Measurements from ENCODE around the gene NOS1AP.

DNA sequence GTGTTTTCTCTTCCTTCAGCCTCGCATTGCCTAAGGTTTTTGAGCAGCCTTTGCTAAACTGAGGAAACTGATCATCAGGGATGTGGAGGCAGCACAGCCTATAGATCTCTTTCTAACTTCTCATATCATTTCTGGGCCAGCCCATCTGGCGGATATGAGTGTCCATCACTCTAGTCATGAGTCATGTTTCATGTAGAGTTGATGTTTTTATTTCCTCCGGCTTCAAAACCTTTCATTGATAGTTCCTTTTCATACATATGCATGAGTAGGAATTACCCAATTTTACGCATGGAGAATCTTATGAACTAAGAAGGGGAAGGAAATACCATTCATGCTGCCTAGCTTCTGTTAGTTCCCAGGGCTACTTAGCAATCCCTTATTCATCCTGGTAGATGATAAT, 240.8 kb downstream of the NOS1AP start:
- TF ChIP-seq EZH2 (IDR thresholded peaks at IDR 0.05; ENCODE audit: low read depth, unreplicated experiment), result no peak
- TF ChIP-seq CREB1 (CRISPR knock-in tag; IDR thresholded peaks at IDR 0.05; ENCODE audit: low read depth), result no peak
- TF ChIP-seq, protein P1, sequence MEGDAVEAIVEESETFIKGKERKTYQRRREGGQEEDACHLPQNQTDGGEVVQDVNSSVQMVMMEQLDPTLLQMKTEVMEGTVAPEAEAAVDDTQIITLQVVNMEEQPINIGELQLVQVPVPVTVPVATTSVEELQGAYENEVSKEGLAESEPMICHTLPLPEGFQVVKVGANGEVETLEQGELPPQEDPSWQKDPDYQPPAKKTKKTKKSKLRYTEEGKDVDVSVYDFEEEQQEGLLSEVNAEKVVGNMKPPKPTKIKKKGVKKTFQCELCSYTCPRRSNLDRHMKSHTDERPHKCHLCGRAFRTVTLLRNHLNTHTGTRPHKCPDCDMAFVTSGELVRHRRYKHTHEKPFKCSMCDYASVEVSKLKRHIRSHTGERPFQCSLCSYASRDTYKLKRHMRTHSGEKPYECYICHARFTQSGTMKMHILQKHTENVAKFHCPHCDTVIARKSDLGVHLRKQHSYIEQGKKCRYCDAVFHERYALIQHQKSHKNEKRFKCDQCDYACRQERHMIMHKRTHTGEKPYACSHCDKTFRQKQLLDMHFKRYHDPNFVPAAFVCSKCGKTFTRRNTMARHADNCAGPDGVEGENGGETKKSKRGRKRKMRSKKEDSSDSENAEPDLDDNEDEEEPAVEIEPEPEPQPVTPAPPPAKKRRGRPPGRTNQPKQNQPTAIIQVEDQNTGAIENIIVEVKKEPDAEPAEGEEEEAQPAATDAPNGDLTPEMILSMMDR (conservative IDR thresholded peaks at IDR 0.05; ENCODE audit: low read depth in 2 of 2), result no peak
- no peak for TF ChIP-seq POLR2AphosphoS5 (IDR thresholded peaks at IDR 0.05; ENCODE audit: low read depth)
- no peak for TF ChIP-seq EZH2phosphoT487 (IDR thresholded peaks at IDR 0.05; ENCODE audit: unreplicated experiment)
- no peak for TF ChIP-seq REST (IDR thresholded peaks at IDR 0.05; ENCODE audit: unreplicated experiment)
- no peak for TF ChIP-seq ZNF114 (CRISPR knock-in tag; IDR thresholded peaks at IDR 0.05)
- TF ChIP-seq STAT1 (IDR thresholded peaks at IDR 0.05; ENCODE audit: unreplicated experiment), result no peak
- no peak for TF ChIP-seq NANOG (IDR thresholded peaks at IDR 0.05; ENCODE audit: borderline replicate concordance)
- no peak for TF ChIP-seq JUNB (IDR thresholded peaks at IDR 0.05; ENCODE audit: unreplicated experiment)
- no peak for TF ChIP-seq ZNF331 (CRISPR knock-in tag; IDR thresholded peaks at IDR 0.05; ENCODE audit: low read depth)
- TF ChIP-seq, protein P2, sequence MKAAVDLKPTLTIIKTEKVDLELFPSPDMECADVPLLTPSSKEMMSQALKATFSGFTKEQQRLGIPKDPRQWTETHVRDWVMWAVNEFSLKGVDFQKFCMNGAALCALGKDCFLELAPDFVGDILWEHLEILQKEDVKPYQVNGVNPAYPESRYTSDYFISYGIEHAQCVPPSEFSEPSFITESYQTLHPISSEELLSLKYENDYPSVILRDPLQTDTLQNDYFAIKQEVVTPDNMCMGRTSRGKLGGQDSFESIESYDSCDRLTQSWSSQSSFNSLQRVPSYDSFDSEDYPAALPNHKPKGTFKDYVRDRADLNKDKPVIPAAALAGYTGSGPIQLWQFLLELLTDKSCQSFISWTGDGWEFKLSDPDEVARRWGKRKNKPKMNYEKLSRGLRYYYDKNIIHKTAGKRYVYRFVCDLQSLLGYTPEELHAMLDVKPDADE (IDR thresholded peaks at IDR 0.05), result no peak
- TF ChIP-seq, protein P3, sequence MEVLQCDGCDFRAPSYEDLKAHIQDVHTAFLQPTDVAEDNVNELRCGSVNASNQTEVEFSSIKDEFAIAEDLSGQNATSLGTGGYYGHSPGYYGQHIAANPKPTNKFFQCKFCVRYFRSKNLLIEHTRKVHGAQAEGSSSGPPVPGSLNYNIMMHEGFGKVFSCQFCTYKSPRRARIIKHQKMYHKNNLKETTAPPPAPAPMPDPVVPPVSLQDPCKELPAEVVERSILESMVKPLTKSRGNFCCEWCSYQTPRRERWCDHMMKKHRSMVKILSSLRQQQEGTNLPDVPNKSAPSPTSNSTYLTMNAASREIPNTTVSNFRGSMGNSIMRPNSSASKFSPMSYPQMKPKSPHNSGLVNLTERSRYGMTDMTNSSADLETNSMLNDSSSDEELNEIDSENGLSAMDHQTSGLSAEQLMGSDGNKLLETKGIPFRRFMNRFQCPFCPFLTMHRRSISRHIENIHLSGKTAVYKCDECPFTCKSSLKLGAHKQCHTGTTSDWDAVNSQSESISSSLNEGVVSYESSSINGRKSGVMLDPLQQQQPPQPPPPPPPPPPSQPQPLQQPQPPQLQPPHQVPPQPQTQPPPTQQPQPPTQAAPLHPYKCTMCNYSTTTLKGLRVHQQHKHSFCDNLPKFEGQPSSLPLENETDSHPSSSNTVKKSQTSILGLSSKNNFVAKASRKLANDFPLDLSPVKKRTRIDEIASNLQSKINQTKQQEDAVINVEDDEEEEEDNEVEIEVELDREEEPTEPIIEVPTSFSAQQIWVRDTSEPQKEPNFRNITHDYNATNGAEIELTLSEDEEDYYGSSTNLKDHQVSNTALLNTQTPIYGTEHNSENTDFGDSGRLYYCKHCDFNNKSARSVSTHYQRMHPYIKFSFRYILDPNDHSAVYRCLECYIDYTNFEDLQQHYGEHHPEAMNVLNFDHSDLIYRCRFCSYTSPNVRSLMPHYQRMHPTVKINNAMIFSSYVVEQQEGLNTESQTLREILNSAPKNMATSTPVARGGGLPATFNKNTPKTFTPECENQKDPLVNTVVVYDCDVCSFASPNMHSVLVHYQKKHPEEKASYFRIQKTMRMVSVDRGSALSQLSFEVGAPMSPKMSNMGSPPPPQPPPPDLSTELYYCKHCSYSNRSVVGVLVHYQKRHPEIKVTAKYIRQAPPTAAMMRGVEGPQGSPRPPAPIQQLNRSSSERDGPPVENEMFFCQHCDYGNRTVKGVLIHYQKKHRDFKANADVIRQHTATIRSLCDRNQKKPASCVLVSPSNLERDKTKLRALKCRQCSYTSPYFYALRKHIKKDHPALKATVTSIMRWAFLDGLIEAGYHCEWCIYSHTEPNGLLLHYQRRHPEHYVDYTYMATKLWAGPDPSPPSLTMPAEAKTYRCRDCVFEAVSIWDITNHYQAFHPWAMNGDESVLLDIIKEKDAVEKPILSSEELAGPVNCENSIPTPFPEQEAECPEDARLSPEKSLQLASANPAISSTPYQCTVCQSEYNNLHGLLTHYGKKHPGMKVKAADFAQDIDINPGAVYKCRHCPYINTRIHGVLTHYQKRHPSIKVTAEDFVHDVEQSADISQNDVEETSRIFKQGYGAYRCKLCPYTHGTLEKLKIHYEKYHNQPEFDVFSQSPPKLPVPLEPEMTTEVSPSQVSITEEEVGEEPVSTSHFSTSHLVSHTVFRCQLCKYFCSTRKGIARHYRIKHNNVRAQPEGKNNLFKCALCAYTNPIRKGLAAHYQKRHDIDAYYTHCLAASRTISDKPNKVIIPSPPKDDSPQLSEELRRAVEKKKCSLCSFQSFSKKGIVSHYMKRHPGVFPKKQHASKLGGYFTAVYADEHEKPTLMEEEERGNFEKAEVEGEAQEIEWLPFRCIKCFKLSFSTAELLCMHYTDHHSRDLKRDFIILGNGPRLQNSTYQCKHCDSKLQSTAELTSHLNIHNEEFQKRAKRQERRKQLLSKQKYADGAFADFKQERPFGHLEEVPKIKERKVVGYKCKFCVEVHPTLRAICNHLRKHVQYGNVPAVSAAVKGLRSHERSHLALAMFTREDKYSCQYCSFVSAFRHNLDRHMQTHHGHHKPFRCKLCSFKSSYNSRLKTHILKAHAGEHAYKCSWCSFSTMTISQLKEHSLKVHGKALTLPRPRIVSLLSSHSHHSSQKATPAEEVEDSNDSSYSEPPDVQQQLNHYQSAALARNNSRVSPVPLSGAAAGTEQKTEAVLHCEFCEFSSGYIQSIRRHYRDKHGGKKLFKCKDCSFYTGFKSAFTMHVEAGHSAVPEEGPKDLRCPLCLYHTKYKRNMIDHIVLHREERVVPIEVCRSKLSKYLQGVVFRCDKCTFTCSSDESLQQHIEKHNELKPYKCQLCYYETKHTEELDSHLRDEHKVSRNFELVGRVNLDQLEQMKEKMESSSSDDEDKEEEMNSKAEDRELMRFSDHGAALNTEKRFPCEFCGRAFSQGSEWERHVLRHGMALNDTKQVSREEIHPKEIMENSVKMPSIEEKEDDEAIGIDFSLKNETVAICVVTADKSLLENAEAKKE (CRISPR knock-in tag; IDR thresholded peaks at IDR 0.05), result no peak
